ENCODE data around the gene SLC2A8.

DNA sequence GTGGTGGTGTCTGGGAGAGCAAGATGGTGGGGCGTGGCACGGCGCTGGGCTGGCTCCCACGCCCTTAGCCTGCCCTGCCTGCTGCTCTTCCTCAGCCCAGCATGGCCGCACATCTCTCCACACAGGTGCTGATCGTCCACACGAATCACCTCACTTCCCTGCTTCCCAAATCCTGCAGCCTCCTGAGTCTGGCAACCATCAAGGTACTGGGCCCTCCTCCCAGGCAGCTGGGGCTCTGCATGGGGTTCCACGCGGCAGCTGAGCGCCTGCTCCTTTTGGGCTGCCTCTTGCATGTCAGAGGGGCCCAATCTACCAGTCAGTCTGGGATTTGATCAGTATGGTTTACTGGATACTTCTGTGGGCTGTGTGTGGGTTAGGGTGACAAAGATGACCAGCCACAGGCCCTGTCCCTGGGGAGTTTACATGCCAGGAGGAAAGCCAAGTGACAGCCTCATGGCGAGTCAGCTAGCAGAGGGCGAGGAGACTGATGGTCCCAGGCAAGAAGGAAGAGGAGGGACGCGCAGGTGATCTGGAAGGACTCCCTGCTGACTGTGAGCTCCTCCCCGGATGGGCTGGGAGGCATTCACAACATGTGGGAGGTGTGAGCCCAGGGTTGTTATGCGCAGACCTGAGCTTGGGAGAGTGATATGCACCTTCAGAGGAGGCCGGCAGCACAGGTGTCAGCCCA is 60.4 kb downstream of the SLC2A8 start:
- TF ChIP-seq, protein P1, sequence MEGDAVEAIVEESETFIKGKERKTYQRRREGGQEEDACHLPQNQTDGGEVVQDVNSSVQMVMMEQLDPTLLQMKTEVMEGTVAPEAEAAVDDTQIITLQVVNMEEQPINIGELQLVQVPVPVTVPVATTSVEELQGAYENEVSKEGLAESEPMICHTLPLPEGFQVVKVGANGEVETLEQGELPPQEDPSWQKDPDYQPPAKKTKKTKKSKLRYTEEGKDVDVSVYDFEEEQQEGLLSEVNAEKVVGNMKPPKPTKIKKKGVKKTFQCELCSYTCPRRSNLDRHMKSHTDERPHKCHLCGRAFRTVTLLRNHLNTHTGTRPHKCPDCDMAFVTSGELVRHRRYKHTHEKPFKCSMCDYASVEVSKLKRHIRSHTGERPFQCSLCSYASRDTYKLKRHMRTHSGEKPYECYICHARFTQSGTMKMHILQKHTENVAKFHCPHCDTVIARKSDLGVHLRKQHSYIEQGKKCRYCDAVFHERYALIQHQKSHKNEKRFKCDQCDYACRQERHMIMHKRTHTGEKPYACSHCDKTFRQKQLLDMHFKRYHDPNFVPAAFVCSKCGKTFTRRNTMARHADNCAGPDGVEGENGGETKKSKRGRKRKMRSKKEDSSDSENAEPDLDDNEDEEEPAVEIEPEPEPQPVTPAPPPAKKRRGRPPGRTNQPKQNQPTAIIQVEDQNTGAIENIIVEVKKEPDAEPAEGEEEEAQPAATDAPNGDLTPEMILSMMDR (IDR thresholded peaks at IDR 0.05): no peak
- no peak for TF ChIP-seq POLR2A (IDR thresholded peaks at IDR 0.05)

All from thyroid gland (tissue), 4 donors.